Glutamatergic neuron (in vitro differentiated cells): Measurements from ENCODE around the gene MACROD1. TPM values are rescaled to one million over a fixed set of nuclear protein-coding genes. Genes with fewer than 3 reads are reported as not detected.
A peak's percentile ranks its signal among the peaks of the same experiment; 100 is the strongest.

Experiments used
- DNase-seq: peaks from one replicate; pipeline ENCODE4 v3.0.0; 2022
- H3K27ac Mint-ChIP-seq: one replicate; pipeline ENCODE4 v1.8.0; 2020; ENCODE audit warnings: mild to moderate bottlenecking, mixed read lengths, inconsistent platforms; ENCODE audit not compliant: unreplicated experiment
- H3K27me3 Mint-ChIP-seq: one replicate; pipeline ENCODE4 v1.8.0; 2020; ENCODE audit warnings: mild to moderate bottlenecking, moderate library complexity, mixed read lengths, inconsistent platforms; ENCODE audit not compliant: unreplicated experiment
- H3K36me3 Mint-ChIP-seq: one replicate; pipeline ENCODE4 v1.8.0; 2020; ENCODE audit warnings: mild to moderate bottlenecking, mixed read lengths, inconsistent platforms; ENCODE audit not compliant: unreplicated experiment
- H3K4me1 Mint-ChIP-seq: one replicate; pipeline ENCODE4 v1.8.0; 2020; ENCODE audit warnings: mild to moderate bottlenecking, low read depth, mixed read lengths, inconsistent platforms; ENCODE audit not compliant: unreplicated experiment
- H3K4me3 Mint-ChIP-seq: one replicate; pipeline ENCODE4 v1.8.0; 2020; ENCODE audit warnings: mild to moderate bottlenecking, mixed read lengths, inconsistent platforms; ENCODE audit not compliant: unreplicated experiment
- H3K9me3 Mint-ChIP-seq: one replicate; pipeline ENCODE4 v1.8.0; 2020; ENCODE audit warnings: mild to moderate bottlenecking, moderate library complexity, mixed read lengths, inconsistent platforms; ENCODE audit not compliant: unreplicated experiment
- total RNA-seq: library from RNA; stranded (reverse); fragmentation: NEBNext Ultra II Directional; extraction: Animal tissue kit (Norgen Biotek cat#: 25700); gene quantifications from one replicate; pipeline ENCODE4 v1.2.1, GENCODE V29; 2021; ENCODE audit not compliant: unreplicated experiment
- TF ChIP-seq, protein P1 (sequence below): fragments of 200-600 bp; sonication (generic); IDR thresholded peaks from one replicate; pipeline ENCODE4 v1.5.0; 2021; ENCODE audit not compliant: partially characterized antibody, unreplicated experiment

Gene MACROD1
- total RNA-seq, 1 donor from 2014 or later, result 12.7 TPM

DNA sequence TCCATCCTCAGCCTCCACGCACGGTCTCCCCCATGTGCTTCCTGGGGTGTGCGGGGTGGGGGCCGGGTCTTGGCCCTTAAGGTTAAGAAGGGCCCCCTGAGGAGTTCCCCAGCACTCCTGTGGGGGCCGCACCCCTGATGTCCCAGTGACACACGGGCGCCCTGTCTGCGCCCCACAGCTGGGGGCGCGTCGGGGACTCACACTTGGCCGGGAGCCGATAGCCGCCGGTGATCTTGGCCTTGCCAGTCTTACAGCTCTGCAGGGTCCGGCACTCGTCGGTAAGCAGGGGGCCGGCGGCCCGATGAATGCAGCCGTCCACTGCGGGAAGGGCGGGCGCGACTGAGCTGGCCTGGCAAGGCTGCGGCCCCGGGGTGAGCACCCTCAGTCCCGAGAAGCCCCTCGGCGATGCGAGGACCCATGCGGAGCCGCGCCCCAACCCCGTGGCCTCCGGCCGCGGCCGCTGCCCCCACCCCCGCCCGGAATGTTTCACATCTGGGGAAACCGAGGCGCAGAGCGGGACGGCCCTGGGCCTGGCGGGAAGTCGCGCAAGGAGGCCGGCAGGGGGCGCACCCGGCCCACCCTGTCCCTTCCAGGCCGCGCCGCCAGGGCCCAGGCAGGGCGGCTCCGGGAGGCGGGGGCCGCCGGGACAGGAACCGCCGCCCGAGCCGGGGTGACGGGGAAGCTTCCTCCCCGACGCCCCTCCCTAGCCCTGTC, 165.7 kb downstream of the MACROD1 start:
- Mint-ChIP-seq H3K27me3 (peaks cover 14% of the 10 kb centered on the region), H3K9me3 (peaks cover 2% of the 10 kb centered on the region), H3K36me3 (no peaks in the 10 kb centered on the region), H3K4me1 (peaks cover 7% of the 10 kb centered on the region), H3K27ac (no peak overlapping the region), H3K4me3 (no peak overlapping the region)
- DNase-seq, result peak; percentile 84
- TF ChIP-seq, protein P1, sequence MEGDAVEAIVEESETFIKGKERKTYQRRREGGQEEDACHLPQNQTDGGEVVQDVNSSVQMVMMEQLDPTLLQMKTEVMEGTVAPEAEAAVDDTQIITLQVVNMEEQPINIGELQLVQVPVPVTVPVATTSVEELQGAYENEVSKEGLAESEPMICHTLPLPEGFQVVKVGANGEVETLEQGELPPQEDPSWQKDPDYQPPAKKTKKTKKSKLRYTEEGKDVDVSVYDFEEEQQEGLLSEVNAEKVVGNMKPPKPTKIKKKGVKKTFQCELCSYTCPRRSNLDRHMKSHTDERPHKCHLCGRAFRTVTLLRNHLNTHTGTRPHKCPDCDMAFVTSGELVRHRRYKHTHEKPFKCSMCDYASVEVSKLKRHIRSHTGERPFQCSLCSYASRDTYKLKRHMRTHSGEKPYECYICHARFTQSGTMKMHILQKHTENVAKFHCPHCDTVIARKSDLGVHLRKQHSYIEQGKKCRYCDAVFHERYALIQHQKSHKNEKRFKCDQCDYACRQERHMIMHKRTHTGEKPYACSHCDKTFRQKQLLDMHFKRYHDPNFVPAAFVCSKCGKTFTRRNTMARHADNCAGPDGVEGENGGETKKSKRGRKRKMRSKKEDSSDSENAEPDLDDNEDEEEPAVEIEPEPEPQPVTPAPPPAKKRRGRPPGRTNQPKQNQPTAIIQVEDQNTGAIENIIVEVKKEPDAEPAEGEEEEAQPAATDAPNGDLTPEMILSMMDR, result peak; percentile 88

DNA sequence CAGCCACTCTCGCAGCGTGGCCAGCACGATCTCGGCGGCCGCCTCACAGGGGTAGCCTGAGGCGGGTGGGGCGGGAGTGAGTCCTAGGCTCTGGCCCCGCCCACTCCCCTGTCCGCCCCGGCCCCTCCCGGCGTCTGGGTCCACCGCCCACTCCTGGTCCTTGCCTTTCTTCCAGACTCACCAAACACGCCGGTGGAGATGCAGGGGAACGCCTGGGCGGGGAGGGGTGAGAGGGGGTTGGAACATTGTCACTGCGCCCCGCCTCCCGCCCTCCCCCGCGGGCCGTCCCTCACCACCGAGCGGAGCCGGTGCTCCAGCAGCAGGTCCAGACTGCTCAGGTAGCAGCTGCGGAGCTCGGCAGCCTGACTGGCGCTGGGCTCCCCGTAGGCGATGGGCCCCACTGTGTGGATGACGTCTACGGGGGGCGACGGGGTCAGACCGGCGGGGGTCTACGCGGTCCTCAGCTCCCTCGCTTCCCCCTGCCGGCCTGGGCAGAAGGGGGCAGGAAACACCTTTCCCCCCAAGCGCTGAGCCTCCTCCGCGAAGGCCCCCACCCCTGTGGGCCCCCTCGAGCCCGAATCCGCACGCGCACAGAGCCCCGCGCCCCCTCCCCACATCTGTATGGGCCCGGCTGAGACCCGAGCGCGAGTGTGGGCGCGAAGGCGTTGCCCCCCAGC, 166.4 kb downstream of the MACROD1 start:
- Mint-ChIP-seq H3K4me3 (no peak overlapping the region), H3K27me3 (peaks cover 14% of the 10 kb centered on the region), H3K9me3 (peaks cover 2% of the 10 kb centered on the region), H3K27ac (no peak overlapping the region), H3K36me3 (no peaks in the 10 kb centered on the region), H3K4me1 (peaks cover 10% of the 10 kb centered on the region)
- DNase-seq, result peak; percentile 84
- TF ChIP-seq, protein P1, result no peak

DNA sequence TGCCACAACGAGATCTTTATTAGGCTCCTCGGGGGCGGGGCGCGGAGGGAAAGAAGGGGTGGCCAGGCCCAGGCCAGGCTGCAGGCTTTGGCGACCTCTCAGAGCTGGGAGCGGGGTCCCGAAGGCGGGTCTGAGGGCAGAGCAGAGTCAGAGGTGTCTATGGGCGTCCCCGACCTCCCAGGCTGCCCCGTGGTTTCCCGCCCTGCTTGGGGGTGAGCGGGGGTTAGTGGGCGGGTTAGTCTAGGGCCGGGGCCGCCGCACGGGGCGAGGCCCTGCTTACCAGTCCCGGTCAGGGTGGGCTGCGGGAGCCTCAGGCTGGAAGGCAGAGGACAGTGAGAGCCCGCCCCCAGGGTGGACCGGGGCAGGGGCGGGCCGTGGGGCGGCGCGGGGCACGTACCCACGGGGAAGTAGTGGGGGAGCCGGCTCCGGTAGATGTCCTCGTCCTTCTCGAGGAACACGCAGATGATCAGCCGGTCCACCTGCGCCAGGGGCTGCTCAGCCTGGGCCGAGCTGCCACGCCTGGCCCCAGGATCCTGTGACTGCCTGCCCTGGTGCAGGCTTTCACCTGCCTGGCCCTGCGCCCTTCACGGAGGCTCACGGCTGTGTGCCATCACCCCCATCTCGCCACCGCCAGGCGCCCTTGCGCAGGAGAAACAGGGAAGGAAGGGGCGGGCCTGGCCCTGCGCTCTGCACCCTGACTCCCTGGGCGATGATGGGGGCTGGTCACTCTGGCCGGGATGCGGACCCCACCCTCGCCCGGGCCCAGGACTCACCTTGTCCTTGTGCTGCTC, 167.2 kb downstream of the MACROD1 start:
- no peak overlapping the region for H3K4me3 Mint-ChIP-seq
- DNase-seq, result peak; percentile 55
- peaks cover 16% of the 10 kb centered on the region for H3K27me3 Mint-ChIP-seq
- peaks cover 12% of the 10 kb centered on the region for H3K4me1 Mint-ChIP-seq
- peaks cover 2% of the 10 kb centered on the region for H3K9me3 Mint-ChIP-seq
- H3K27ac Mint-ChIP-seq, result no peak overlapping the region
- H3K36me3 Mint-ChIP-seq, result no peaks in the 10 kb centered on the region
- TF ChIP-seq, protein P1, result no peak

DNA sequence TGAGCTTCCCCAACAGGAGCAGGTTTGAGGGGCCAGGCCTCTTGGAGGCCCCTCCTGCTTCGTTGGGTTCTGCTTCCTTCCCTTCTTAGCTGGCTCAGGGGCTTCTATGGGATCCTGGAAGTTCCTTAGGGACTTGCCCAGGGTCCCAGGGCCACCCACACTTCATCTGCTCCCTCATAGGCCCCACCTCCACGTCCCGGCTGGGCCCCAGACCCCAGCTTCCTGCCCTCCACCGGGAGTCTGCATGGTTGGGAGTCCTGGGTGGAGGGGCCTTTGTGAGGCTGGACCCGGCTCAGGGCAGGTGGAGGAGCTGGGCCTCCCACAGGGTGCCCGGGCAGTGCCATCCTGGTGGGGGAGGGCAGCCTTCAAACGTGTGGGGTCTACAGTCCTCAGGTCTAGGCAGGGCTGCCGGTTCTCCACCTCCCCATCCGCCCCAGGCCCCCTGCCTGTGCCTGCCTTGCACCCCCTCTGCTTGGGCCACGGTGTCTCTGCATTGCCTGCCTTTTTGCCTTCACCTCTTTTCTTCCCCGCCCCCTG, 168.0 kb downstream of the MACROD1 start:
- no peak for DNase-seq
- peaks cover 5% of the 10 kb centered on the region for H3K9me3 Mint-ChIP-seq
- TF ChIP-seq, protein P1, result no peak
- H3K4me1 Mint-ChIP-seq, result peaks cover 12% of the 10 kb centered on the region
- H3K4me3 Mint-ChIP-seq, result no peak overlapping the region
- H3K27ac Mint-ChIP-seq, result no peak overlapping the region
- peaks cover 15% of the 10 kb centered on the region for H3K27me3 Mint-ChIP-seq
- no peaks in the 10 kb centered on the region for H3K36me3 Mint-ChIP-seq
